Fibroblast of skin of left quadriceps (primary cell): ENCODE measurements around the gene PTPRN2.
"Not testable (repeated sequence)": the region's sequence is repeated elsewhere in the genome, so short reads cannot be mapped to it uniquely, and the experiment has no call there.

Experiments
- DNase-seq, 2 experiments: peaks; one replicate each; pipeline ENCODE4 v3.0.0-alpha.2; 2013; ENCODE audit warnings: low read depth in 2 of 2

Gene PTPRN2

DNA sequence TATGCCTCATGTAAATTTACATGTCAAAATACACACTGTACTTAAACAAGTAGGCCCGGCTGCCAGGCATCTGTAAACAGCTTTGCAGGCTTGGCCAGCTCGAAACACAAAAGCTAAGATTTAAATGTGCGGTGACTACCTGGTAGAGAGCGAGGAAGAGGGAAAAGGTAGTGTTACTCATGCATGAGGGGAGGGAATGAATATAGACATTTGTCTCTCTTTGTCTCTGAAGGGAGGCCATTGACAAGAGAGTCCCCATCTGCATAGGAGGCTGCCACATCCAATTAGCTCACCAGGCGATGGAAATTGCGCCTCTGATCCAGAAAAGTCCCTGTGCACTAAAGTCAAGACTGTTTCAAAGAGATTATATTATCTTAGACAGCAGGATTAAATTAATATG, 535.8 kb downstream of the PTPRN2 start:
- DNase-seq: no peak

DNA sequence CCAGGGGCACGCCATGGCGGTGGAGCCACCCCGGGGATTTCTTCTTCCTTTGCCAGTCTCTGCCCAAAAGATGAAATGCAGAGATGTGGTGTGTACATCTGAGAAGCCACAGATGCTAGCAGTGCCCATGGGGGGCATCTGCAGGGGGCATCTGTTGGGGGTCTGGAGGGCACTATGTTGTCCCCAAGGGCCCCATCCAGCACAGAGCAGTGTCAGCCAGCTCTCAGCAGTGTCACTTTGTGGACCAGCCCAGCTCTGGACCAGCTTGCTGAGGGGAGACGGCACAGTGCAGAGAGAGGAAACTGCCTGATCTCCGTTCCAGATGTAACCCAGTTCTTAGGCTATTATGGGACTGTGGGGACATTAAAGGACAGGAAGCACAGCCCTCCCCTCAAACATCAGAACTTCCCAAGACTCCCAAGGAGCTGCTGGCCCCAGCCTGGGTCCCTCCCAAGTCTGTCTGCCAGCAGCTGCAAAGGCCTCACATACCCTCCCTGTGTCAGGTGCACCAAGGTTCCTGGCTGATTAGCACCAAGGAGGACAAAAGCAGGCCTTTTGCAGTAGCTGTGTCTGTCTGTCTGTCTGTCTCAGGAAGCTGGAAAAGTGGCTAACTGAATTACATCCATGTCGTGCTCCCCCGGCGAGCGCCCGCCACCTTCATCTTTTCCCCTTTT, 536.5 kb downstream of the PTPRN2 start:
- DNase-seq: no peak

DNA sequence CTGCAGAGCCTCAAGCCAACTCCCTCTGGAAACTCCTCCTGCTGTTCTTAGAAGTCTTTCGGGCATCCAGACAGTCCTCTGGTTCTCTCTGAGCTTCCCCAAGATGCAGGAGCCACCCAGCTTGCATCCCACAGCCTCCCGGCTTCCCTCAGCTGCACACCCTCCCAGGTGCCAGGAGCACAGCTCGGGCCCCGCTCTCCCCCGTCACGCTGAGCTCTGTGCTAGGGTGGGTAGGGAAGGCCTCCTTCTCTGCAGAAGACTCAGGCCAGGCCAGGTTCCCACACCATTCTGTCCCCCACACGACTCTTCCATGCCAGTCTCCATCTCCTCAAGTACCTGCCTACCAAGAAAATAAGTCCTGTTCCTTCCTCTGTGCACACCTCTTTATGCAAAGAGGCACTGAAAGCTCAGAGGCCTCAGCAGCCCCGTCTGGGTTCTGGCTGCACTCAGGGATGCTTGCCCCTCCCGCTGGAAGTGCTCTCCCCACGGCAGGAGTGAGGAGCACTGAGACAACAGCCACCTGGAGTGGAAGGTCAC, 537.1 kb downstream of the PTPRN2 start:
- no peak for DNase-seq

DNA sequence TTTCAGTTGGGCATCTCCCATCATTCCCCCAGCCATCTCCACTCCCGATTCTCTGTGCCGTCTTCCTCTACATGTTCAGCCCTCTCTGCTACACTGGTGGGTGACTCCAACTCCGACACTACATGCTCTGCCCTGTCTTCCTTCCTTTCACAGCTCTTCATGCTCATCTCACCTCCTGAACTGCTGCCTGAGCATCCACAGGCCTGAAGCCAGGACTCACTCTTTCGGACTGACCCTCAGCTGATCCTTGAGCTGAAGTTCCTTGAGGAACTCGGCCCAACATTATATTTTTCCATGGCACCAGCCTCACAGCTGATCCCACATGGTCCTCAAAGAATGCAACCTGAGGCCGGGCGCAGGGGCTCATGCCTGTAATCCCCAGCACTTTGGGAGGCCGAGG, 538.4 kb downstream of the PTPRN2 start:
- DNase-seq: no peak

DNA sequence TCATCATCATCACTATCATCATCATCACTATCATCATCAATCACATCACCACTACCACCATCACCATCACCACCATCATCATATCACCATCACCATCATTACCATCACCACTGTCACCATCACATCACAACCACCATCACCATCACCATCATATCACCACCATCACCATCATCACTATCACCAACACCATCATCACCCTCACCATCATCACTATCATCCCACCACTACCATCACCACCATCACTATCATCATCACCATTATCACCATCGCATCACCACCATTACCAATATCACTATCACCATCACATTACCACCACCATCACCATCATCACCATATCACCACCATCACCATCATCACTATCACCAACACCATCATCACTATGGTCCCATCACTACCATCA, 539.1 kb downstream of the PTPRN2 start:
- DNase-seq: no peak

DNA sequence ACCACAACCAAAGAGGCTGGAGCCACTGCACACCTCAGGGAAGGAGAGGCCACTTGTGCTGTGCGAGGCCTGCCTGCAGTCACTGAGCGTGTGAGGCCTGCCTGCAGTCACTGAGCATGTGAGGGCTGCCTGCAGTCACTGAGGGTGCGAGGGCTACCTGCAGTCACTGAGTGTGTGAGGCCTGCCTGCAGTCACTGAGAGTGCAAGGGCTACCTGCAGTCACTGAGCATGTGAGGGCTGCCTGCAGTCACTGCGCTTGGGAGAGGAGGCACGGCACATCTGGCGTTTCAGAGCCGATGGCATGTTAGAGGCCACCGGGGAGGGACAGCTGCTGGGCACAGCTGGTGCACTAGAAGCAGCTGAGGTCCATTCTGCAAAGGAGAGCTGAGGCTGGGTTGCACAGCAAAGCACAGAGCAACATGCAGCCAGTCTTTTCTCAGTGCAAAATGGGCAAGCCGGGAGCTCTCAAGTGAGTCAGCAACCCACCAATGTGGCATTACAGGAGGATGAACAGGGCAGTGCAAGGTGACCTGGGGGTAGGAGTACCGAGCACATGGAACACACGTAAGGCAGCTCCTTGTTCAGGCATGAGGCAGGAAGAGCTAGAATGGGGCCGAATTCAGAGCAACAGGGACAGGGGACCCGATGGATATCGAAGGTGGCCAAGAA, 540.1 kb downstream of the PTPRN2 start:
- no peak for DNase-seq

DNA sequence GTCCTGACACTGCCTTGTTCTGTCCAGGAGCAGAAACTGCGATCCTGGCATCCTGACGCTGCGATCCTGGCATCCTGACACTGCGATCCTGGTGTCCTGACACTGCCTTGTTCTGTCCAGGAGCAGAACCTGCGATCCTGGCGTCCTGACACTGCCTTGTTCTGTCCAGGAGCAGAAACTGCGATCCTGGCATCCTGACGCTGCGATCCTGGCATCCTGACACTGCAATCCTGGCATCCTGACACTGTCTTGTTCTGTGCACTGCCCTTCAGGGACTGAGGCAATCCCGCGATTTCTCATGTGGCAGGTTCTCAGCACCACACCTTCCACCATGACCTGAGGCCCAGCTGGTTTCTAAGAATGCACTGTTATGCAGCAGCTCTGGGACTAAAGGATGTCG, 541.4 kb downstream of the PTPRN2 start:
- not testable (repeated sequence) for DNase-seq

DNA sequence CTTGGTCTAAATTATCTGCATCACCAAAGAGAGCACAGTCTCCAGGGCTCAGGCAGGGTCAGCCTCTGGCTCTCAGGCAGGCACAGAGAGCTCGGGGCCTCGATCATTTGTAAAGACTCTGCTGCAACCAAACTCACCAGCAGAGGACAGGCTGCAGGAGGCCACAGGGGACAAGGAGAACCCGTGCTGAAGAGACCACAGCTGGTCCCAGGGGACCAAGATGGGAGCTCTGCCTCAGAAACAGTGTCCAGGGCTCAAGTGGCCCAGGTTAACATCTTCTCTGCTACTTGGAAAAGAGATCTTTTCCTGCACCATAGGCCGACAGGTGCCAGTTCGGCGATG, 543.2 kb downstream of the PTPRN2 start:
- no peak for DNase-seq

DNA sequence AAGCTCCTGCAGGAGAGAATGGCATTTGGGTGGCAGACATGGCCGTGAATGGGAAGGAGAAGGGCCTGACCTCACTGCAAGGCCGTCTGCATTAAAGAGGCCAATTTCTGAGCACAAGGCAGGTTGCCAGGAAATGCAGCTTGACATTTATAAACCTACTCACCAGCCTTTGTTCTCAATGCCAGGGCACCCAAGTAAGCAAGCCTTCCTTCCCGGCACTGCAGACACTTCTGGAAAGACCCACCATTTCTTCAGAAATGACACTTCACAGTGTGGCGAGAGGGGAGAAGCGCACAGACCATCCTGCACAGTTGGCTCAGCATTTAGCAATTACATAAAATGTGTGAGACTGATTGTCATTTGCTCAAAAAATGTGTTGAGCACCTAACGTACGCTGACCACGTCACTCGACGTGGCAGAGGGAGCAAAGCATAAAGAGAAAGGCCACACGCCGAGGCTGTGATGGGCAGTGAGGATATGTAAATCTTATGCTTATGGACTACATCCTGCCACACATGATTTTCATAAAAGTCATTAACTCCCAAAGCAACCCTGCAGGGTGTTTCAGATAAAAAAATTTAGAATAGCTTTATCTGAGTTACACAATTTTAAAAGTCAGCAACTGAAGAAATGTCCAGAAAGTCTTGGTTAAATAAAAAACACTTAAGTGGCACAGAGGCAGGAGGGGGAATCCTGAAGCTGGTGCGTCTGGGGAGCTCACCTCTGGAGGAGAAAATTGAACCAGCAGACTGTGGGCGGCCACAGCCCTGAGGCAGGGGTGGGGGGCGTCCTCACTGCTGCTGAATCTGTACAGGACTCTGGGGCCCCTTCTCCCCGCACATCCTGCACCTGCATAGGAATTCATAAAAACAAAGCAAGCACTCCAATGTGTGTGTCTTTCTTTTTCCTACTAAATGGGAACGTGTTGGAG, 543.8 kb downstream of the PTPRN2 start:
- DNase-seq: no peak

DNA sequence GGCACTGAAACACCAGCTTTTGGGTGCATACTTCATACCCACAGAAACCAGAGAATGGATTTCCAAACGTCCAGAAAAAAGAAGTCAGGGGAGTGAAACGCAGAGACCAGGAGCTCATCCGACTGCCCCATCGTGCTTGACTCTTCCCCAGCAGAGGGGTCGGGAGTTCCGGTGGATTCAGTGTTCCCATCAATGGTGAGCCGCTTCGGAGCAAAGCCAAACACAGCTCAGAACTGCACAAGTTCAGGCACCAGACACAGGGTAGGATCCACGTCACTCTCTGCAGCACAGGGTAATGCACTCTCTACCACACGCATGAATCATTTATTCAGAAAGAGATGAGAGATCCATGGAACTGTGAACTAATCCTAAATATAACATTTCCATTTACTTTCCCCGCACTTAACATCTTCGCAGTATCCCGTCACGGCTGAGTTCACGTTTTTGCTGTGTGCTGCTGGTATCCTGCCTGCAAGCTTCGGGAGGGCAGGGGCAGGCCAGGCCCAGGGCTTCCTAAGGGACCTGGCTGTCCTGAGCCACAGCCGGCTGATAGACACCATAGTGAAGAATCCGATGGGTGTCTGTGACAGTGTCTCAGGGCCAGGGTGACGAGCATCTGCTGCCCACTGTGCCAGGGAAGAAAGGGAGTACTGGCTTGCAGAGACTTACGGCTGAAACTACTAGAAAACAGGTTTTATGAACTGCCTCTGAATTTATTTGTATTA, 545.3 kb downstream of the PTPRN2 start:
- DNase-seq: no peak

DNA sequence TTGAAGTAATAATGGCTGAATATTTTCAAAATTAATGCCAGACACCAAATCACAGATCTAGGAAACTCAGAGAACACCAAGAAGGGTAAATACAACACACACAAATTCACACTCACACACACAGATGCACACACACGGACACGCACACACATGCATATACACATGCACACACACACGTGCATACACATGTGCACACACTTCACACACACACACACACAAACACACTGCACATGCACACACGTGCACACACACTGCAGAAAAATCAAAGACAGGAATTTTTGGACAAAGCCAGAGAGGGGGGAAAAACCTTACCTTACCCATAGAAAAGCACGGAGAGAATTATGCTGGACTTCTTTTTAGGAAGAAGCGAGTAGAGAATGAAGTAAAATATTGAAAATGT, 547.4 kb downstream of the PTPRN2 start:
- DNase-seq: no peak

DNA sequence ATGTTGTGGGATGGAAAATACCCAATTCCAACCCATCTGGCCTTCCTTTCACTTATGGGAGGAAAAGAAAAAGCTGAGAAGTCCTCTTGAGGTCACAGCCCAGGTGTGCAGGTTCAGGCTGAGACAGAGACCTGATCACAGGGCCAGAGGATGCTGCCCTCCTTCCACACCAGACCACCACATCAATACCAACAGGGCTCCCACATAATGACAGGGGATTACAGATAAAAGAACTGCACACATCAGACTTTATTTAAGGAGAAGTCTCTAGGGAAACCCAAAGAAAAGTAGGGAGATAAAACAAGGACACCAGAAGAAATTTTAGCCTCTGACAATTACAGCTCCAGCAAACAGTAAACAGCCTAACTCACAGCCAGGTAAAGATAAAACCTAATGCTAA, 548.4 kb downstream of the PTPRN2 start:
- no peak for DNase-seq

DNA sequence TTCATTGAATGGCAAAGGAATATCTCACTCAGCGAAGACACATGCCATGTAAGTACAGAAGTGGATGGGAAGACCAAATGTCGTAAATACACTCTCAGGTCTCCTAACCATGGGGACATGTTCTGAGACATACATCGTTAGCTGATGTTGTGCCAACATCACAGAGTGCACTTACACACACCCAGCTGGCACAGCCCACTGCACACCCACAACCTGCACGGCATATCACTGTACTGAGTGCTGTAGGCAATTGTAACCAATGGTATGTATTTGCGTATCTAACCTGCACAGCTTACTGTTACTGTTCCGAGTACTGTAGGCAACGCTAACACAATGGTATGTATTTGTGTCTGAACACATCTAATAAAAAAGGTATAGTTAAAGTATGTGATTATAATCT, 550.4 kb downstream of the PTPRN2 start:
- DNase-seq: no peak

DNA sequence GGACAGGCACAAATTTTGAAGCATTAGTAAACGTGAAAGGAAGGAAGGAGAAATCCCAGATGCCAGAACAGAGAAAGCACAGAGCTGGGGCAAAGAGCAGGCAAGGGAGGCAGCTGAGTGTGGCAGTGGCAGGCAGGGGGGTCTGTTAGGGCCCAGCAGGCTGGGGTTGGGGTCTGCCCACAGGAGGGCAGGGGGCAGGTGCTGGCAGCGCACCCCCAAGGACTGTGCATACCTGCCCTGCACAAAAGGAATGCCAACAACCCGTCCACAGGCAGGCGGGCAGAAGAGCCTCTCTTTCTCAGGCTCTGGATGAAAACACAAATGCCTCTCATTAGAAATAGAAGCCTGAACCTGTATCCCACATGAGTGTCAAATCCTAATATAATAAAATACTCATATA, 552.3 kb downstream of the PTPRN2 start:
- no peak for DNase-seq

DNA sequence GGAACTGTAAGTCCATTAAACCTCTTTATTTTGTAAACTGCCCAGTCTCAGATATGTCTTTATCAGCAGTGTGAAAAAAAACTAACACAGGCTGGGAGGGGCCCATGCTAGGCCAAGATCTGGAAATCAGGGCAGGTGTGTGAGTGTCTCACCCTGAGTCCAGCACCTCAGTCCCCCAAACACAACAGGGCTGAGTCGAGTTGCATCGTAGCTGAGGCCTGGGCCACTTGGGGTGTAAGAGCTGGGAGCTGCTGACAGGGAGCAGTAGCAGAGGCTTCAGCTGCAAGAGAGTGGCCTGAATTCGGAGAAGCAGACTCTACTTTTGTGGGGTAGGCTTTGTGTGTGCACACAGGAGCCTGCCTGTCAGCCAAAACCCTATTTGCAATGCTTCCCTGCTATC, 553.1 kb downstream of the PTPRN2 start:
- no peak for DNase-seq

DNA sequence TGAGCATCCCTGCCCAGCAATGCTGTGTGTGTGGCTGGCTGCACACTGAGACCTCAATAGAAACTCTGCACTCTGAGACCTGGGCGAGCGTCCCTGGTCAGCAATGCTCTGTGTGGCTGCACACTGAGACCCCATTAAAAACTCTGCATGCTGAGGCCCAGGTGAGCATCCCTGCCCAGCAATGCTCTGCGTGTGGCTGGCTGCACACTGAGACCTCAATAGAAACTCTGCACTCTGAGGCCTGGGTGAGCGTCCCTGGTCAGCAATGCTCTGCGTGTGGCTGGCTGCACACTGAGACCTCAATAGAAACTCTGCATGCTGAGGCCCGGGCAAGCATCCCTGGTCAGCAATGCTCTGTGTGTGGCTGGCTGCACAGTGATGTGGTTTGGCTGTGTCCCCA, 553.7 kb downstream of the PTPRN2 start:
- DNase-seq: not testable (repeated sequence)

DNA sequence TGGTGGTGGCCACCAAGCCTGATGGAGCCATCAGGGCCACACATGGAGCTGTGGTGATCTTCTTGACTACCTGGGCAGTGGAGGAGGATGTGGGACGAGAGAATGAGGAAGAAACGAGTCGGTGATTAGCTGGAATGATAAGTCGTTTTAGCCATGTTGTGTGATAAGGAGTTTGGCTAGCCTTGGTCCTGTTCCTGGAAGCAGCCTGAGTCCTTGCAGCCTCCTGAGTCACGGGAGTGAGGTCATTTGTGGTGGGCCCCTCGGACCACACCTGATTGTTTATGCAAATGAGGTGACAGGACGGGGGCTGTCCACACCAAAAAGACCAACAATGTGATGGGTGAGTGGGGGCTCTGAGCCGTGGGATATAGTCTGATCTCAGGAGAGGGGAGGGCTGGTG, 554.4 kb downstream of the PTPRN2 start:
- DNase-seq: no peak

DNA sequence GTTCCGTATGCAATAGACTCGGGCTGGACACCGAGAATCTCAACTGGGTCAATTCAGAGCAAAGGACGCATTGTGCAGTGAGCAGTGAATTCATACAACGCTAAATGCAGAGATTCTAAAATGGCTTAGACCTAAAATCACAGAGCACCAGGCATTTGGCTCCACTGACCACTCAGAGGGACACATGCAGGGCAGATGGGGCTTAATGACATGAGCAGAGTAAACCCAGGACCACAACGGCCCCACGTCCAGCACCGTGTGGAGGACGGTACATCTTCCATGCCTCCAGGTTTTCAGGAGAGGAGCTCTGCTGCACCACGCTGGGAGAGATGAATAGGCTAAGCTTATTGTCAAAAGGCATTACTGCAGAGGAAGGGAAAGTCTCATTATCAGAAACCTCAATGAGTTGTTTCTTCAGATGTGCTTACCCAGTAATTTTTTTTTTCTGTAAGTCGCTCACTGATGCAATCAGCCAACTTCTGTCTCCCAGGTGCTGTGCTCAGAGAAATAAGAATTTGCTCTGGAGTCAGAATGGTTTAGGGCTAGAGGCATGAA, 555.0 kb downstream of the PTPRN2 start:
- no peak for DNase-seq

DNA sequence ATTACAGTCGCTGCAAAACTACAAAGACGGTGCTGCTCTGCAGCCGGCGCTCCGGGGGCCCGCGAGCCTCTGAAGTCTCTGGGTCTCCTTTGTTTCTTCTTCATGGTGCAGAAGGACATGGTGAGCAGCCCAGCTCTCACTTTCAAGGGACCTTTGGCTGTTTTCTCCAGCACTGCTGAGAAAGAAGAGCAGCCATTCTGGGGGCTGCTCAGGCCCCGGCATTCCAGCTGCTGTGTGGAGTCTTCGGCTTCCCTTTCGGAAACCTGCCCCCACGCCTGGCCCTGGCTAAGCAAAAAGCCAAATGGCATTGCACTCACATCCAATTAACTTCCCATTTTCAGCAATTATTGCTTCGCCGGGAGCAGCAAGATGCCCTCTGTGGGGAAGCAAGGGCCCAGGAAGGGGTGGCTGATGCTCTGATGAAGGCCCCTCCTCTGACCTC, 555.7 kb downstream of the PTPRN2 start:
- DNase-seq: no peak

DNA sequence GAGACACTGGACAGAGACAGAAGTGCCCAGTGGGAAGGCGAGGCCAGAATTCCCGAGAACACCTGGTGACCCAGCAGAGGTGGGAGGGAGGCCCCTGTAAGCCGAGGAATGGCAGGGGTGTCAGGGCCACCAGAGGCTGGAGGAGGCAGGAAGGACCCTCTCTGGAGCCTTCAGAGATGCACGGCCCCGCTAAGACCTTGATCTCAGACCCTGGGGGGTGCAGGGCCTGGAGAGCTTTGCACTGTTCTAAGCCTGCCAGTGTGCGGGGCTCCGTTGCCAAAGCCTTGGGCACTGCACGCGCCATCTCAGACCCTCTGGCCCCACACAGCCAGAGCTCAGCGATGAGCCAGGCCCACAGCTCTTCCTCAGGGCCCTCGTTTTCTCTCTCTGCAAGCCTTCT, 557.1 kb downstream of the PTPRN2 start:
- no peak for DNase-seq

DNA sequence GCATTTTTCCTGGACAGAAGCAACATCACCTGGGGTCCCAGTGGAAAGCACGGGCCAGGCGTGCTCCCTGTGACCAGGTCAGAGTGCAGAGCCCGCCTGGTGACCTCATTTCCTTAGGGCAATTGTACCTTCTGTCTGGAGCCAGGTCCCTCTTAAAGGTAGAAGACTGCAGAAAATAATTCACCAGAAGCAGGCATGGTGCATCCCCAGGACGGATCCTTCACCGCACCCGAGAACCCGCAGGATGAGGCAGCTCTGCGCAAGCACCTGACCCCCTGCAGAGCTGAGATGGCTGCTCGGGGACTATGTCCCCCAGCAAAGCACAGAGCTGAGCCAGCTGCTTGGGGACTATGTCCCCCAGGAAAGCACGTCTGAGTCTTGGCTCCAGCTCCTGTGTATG, 557.6 kb downstream of the PTPRN2 start:
- no peak for DNase-seq

DNA sequence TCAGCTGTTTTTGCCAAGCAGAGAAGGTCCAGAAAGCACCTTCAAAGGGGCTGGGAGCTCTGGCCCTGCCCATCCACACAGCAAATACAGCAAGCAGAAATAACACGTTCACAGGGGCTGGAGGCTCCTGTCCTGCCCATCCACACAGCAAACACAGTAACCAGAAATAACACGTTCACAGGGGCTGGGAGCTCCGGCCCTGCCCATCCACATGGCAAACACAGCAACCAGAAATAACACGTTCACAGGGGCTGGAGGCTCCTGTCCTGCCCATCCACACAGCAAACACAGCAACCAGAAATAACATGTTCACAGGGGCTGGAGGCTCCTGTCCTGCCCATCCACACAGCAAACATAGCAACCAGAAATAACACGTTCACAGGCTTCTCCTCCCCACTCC, 558.1 kb downstream of the PTPRN2 start:
- DNase-seq: no peak
